ENCODE data around the gene LIPG. TPM values are rescaled to one million over a fixed set of nuclear protein-coding genes. Genes with fewer than 3 reads are reported as not detected.

LIPG gene
- total RNA-seq, 1 donor from 2014 or later: 1.5 TPM

- no peak for TF ChIP-seq CTCF (IDR thresholded peaks at IDR 0.05)
- Mint-ChIP-seq H3K4me3 (ENCODE audit: unreplicated experiment) (no peak overlapping the region), H3K9me3 (ENCODE audit: low read depth) (peaks cover 15% of the 10 kb centered on the region), H3K27me3 (ENCODE audit: low read depth) (peaks cover 8% of the 10 kb centered on the region), H3K36me3 (ENCODE audit: low read depth) (peaks cover 5% of the 10 kb centered on the region), H3K27ac (ENCODE audit: unreplicated experiment) (no peak overlapping the region), H3K4me1 (ENCODE audit: low read depth) (peaks cover 4% of the 10 kb centered on the region)
- no peak for DNase-seq (ENCODE audit: low spot score)
These were observed 46.8 kb downstream of the LIPG start for GRCh38 chr18:49608366-49609255.

- Mint-ChIP-seq H3K4me3 (ENCODE audit: unreplicated experiment) (no peak overlapping the region), H3K4me1 (ENCODE audit: low read depth) (peaks cover 4% of the 10 kb centered on the region), H3K36me3 (ENCODE audit: low read depth) (peaks cover 5% of the 10 kb centered on the region), H3K27ac (ENCODE audit: unreplicated experiment) (no peak overlapping the region), H3K27me3 (ENCODE audit: low read depth) (peaks cover 9% of the 10 kb centered on the region), H3K9me3 (ENCODE audit: low read depth) (peaks cover 15% of the 10 kb centered on the region)
- DNase-seq (ENCODE audit: low spot score): no peak
- TF ChIP-seq CTCF (IDR thresholded peaks at IDR 0.05): no peak
These were observed 47.6 kb downstream of the LIPG start for GRCh38 chr18:49609256-49610021.

- Mint-ChIP-seq H3K27ac (ENCODE audit: unreplicated experiment) (no peak overlapping the region), H3K4me3 (ENCODE audit: unreplicated experiment) (no peak overlapping the region), H3K9me3 (ENCODE audit: low read depth) (peaks cover 12% of the 10 kb centered on the region), H3K4me1 (ENCODE audit: low read depth) (peaks cover 4% of the 10 kb centered on the region), H3K36me3 (ENCODE audit: low read depth) (peaks cover 3% of the 10 kb centered on the region), H3K27me3 (ENCODE audit: low read depth) (peaks cover 8% of the 10 kb centered on the region)
- no peak for DNase-seq (ENCODE audit: low spot score)
- TF ChIP-seq CTCF (IDR thresholded peaks at IDR 0.05): no peak
These were observed 48.2 kb downstream of the LIPG start for GRCh38 chr18:49610022-49610445.

- Mint-ChIP-seq H3K4me3 (ENCODE audit: unreplicated experiment) (no peak overlapping the region), H3K4me1 (ENCODE audit: low read depth) (peaks cover 4% of the 10 kb centered on the region), H3K27me3 (ENCODE audit: low read depth) (peaks cover 12% of the 10 kb centered on the region), H3K36me3 (ENCODE audit: low read depth) (no peaks in the 10 kb centered on the region), H3K27ac (ENCODE audit: unreplicated experiment) (no peak overlapping the region), H3K9me3 (ENCODE audit: low read depth) (no peaks in the 10 kb centered on the region)
- DNase-seq (ENCODE audit: low spot score): no peak
- no peak for TF ChIP-seq CTCF (IDR thresholded peaks at IDR 0.05)
These were observed 49.5 kb downstream of the LIPG start for GRCh38 chr18:49611316-49611715.

GRCh38 chr18:49612515-49613033, 50.7 kb downstream of the LIPG start:
- no peak for TF ChIP-seq CTCF (IDR thresholded peaks at IDR 0.05)
- Mint-ChIP-seq H3K27me3 (ENCODE audit: low read depth) (peaks cover 12% of the 10 kb centered on the region), H3K27ac (ENCODE audit: unreplicated experiment) (no peak overlapping the region), H3K4me3 (ENCODE audit: unreplicated experiment) (no peak overlapping the region), H3K9me3 (ENCODE audit: low read depth) (no peaks in the 10 kb centered on the region), H3K36me3 (ENCODE audit: low read depth) (no peaks in the 10 kb centered on the region), H3K4me1 (ENCODE audit: low read depth) (peaks cover 4% of the 10 kb centered on the region)
- no peak for DNase-seq (ENCODE audit: low spot score)
